Measurements from ENCODE around the gene ATP6V1C2.

Gene ATP6V1C2

GRCh38 chr2:10831400-10831985, 110.1 kb downstream of the ATP6V1C2 start:
- 64% methylated on average over 16 of the region's 16 CpGs for WGBS
- peaks cover 39 to 65% of the 10 kb centered on the region in 2 experiments for H3K27me3 ChIP-seq (ENCODE audit: control insufficient read depth in 1 of 2, insufficient read depth in 1 of 2, low read length in 2 of 2)

GRCh38 chr2:10832203-10832936, 110.9 kb downstream of the ATP6V1C2 start:
- H3K9ac ChIP-seq (ENCODE audit: low read length): no peak overlapping the region
- H3K79me1 ChIP-seq (replicated peaks; ENCODE audit: low read length, poor library complexity, severe bottlenecking): no peaks in the 10 kb centered on the region
- 21% methylated on average over 24 of the region's 30 CpGs for WGBS
- no peaks in the 10 kb centered on the region for H3K9me3 ChIP-seq (ENCODE audit: control insufficient read depth, low read length)
- H3K4me1 ChIP-seq (ENCODE audit: control insufficient read depth, insufficient read depth, low read depth, low read length): peaks cover 12% of the 10 kb centered on the region
- peak overlapping the region; percentile 8 for H2BK120ac ChIP-seq (ENCODE audit: low read depth, low read length)
- H2BK12ac ChIP-seq (ENCODE audit: low read length in 2 of 2): no peak overlapping the region
- no peak overlapping the region for H4K8ac ChIP-seq (ENCODE audit: low read length)
- H2BK15ac ChIP-seq (ENCODE audit: low read depth, poor library complexity, severe bottlenecking): no peak overlapping the region
- no peak overlapping the region for H4K91ac ChIP-seq (ENCODE audit: low read length)
- no peak overlapping the region for H2AK5ac ChIP-seq (ENCODE audit: low read length, severe bottlenecking)
- H3K27me3 ChIP-seq (ENCODE audit: control insufficient read depth in 1 of 2, insufficient read depth in 1 of 2, low read length in 2 of 2): peaks cover 42 to 70% of the 10 kb centered on the region in 2 experiments
- no peaks in the 10 kb centered on the region for H3K36me3 ChIP-seq (ENCODE audit: control insufficient read depth in 1 of 2, insufficient read depth in 2 of 2, low read depth in 1 of 2, low read length in 2 of 2)
- no peak overlapping the region for H3K18ac ChIP-seq (ENCODE audit: low read depth in 1 of 2, low read length in 2 of 2)
- no peak overlapping the region for H3K4me3 ChIP-seq (ENCODE audit: insufficient read depth in 1 of 2, low read depth in 1 of 2, low read length in 2 of 2)
- no peak overlapping the region for H3K4ac ChIP-seq (ENCODE audit: low read depth in 1 of 2, low read length in 2 of 2)
- H3K27ac ChIP-seq (ENCODE audit: low read length, poor library complexity, severe bottlenecking): no peak overlapping the region
- H3K23ac ChIP-seq (ENCODE audit: low read length in 2 of 2): no peak overlapping the region
- peak; percentile 75 for DNase-seq
- H3K14ac ChIP-seq (ENCODE audit: low read length in 2 of 2): no peak overlapping the region
- H2BK5ac ChIP-seq (ENCODE audit: low read depth, low read length, poor library complexity, severe bottlenecking): no peak overlapping the region
- peak overlapping the region; percentile 18 for H3K4me2 ChIP-seq (ENCODE audit: low read length, poor library complexity, severe bottlenecking)
- no peak overlapping the region for H2AFZ ChIP-seq (ENCODE audit: low read depth, low read length)

More at GRCh38 chr2:10831400-10831985, 110.1 kb downstream of the ATP6V1C2 start:
- no peak overlapping the region for H3K23ac ChIP-seq (ENCODE audit: low read length in 2 of 2)
- H2AFZ ChIP-seq (ENCODE audit: low read depth, low read length): no peak overlapping the region
- no peak overlapping the region for H2BK5ac ChIP-seq (ENCODE audit: low read depth, low read length, poor library complexity, severe bottlenecking)
- peak overlapping the region in 1 of 2 experiments; percentile 42 for H3K18ac ChIP-seq (ENCODE audit: low read depth in 1 of 2, low read length in 2 of 2)
- H2BK12ac ChIP-seq (ENCODE audit: low read length in 2 of 2): peak overlapping the region in 1 of 2 experiments; percentile 35
- H3K4ac ChIP-seq (ENCODE audit: low read depth in 1 of 2, low read length in 2 of 2): no peak overlapping the region
- H2AK5ac ChIP-seq (ENCODE audit: low read length, severe bottlenecking): no peak overlapping the region
- no peak overlapping the region for H3K14ac ChIP-seq (ENCODE audit: low read length in 2 of 2)
- H4K91ac ChIP-seq (ENCODE audit: low read length): no peak overlapping the region
- H3K79me1 ChIP-seq (replicated peaks; ENCODE audit: low read length, poor library complexity, severe bottlenecking): no peaks in the 10 kb centered on the region
- H3K9ac ChIP-seq (ENCODE audit: low read length): no peak overlapping the region
- H2BK15ac ChIP-seq (ENCODE audit: low read depth, poor library complexity, severe bottlenecking): no peak overlapping the region
- H3K36me3 ChIP-seq (ENCODE audit: control insufficient read depth in 1 of 2, insufficient read depth in 2 of 2, low read depth in 1 of 2, low read length in 2 of 2): no peaks in the 10 kb centered on the region
- H2BK120ac ChIP-seq (ENCODE audit: low read depth, low read length): no peak overlapping the region
- H3K4me1 ChIP-seq (ENCODE audit: control insufficient read depth, insufficient read depth, low read depth, low read length): peaks cover 12% of the 10 kb centered on the region
- no peak overlapping the region for H3K27ac ChIP-seq (ENCODE audit: low read length, poor library complexity, severe bottlenecking)
- H3K4me2 ChIP-seq (ENCODE audit: low read length, poor library complexity, severe bottlenecking): no peak overlapping the region
- DNase-seq: no peak
- H3K4me3 ChIP-seq (ENCODE audit: insufficient read depth in 1 of 2, low read depth in 1 of 2, low read length in 2 of 2): no peak overlapping the region
- no peak overlapping the region for H4K8ac ChIP-seq (ENCODE audit: low read length)
- H3K9me3 ChIP-seq (ENCODE audit: control insufficient read depth, low read length): no peaks in the 10 kb centered on the region

GRCh38 chr2:10833021-10833420, 111.6 kb downstream of the ATP6V1C2 start:
- Histone ChIP-seq H2BK12ac (ENCODE audit: low read length in 2 of 2) (no peak overlapping the region), H4K8ac (ENCODE audit: low read length) (no peak overlapping the region), H2AFZ (ENCODE audit: low read depth, low read length) (no peak overlapping the region), H3K14ac (ENCODE audit: low read length in 2 of 2) (no peak overlapping the region), H2BK120ac (ENCODE audit: low read depth, low read length) (no peak overlapping the region), H4K91ac (ENCODE audit: low read length) (no peak overlapping the region), H2BK15ac (ENCODE audit: low read depth, poor library complexity, severe bottlenecking) (no peak overlapping the region), H2BK5ac (ENCODE audit: low read depth, low read length, poor library complexity, severe bottlenecking) (no peak overlapping the region), H3K4me2 (ENCODE audit: low read length, poor library complexity, severe bottlenecking) (no peak overlapping the region), H3K4ac (ENCODE audit: low read depth in 1 of 2, low read length in 2 of 2) (no peak overlapping the region), H3K79me1 (replicated peaks; ENCODE audit: low read length, poor library complexity, severe bottlenecking) (no peaks in the 10 kb centered on the region), H3K4me3 (ENCODE audit: insufficient read depth in 1 of 2, low read depth in 1 of 2, low read length in 2 of 2) (no peak overlapping the region), H3K18ac (ENCODE audit: low read depth in 1 of 2, low read length in 2 of 2) (no peak overlapping the region), H2AK5ac (ENCODE audit: low read length, severe bottlenecking) (no peak overlapping the region), H3K4me1 (ENCODE audit: control insufficient read depth, insufficient read depth, low read depth, low read length) (peaks cover 12% of the 10 kb centered on the region), H3K27ac (ENCODE audit: low read length, poor library complexity, severe bottlenecking) (no peak overlapping the region), H3K27me3 (ENCODE audit: control insufficient read depth in 1 of 2, insufficient read depth in 1 of 2, low read length in 2 of 2) (peaks cover 46 to 74% of the 10 kb centered on the region in 2 experiments), H3K23ac (ENCODE audit: low read length in 2 of 2) (no peak overlapping the region), H3K9me3 (ENCODE audit: control insufficient read depth, low read length) (no peaks in the 10 kb centered on the region), H3K9ac (ENCODE audit: low read length) (no peak overlapping the region), H3K36me3 (ENCODE audit: control insufficient read depth in 1 of 2, insufficient read depth in 2 of 2, low read depth in 1 of 2, low read length in 2 of 2) (no peaks in the 10 kb centered on the region)
- WGBS: 77% methylated on average over 10 of the region's 10 CpGs
- DNase-seq: no peak

- H3K4me3 ChIP-seq (ENCODE audit: insufficient read depth in 1 of 2, low read depth in 1 of 2, low read length in 2 of 2): no peak overlapping the region
- H2BK12ac ChIP-seq (ENCODE audit: low read length in 2 of 2): peak overlapping the region in 1 of 2 experiments; percentile 58
- peak overlapping the region; percentile 59 for H4K91ac ChIP-seq (ENCODE audit: low read length)
- H3K36me3 ChIP-seq (ENCODE audit: control insufficient read depth in 1 of 2, insufficient read depth in 2 of 2, low read depth in 1 of 2, low read length in 2 of 2): no peaks in the 10 kb centered on the region
- WGBS: 68% methylated on average over 7 of the region's 8 CpGs
- H3K23ac ChIP-seq (ENCODE audit: low read length in 2 of 2): no peak overlapping the region
- no peak overlapping the region for H2AK5ac ChIP-seq (ENCODE audit: low read length, severe bottlenecking)
- no peaks in the 10 kb centered on the region for H3K9me3 ChIP-seq (ENCODE audit: control insufficient read depth, low read length)
- H2AFZ ChIP-seq (ENCODE audit: low read depth, low read length): no peak overlapping the region
- no peak overlapping the region for H4K8ac ChIP-seq (ENCODE audit: low read length)
- peak overlapping the region in 1 of 2 experiments; percentile 69 for H3K14ac ChIP-seq (ENCODE audit: low read length in 2 of 2)
- peaks cover 12% of the 10 kb centered on the region for H3K4me1 ChIP-seq (ENCODE audit: control insufficient read depth, insufficient read depth, low read depth, low read length)
- no peak overlapping the region for H3K4me2 ChIP-seq (ENCODE audit: low read length, poor library complexity, severe bottlenecking)
- no peak overlapping the region for H3K9ac ChIP-seq (ENCODE audit: low read length)
- no peak overlapping the region for H2BK15ac ChIP-seq (ENCODE audit: low read depth, poor library complexity, severe bottlenecking)
- peaks cover 45 to 74% of the 10 kb centered on the region in 2 experiments for H3K27me3 ChIP-seq (ENCODE audit: control insufficient read depth in 1 of 2, insufficient read depth in 1 of 2, low read length in 2 of 2)
- H3K4ac ChIP-seq (ENCODE audit: low read depth in 1 of 2, low read length in 2 of 2): no peak overlapping the region
- no peak overlapping the region for H3K18ac ChIP-seq (ENCODE audit: low read depth in 1 of 2, low read length in 2 of 2)
- H2BK120ac ChIP-seq (ENCODE audit: low read depth, low read length): no peak overlapping the region
- H3K79me1 ChIP-seq (replicated peaks; ENCODE audit: low read length, poor library complexity, severe bottlenecking): no peaks in the 10 kb centered on the region
- no peak overlapping the region for H2BK5ac ChIP-seq (ENCODE audit: low read depth, low read length, poor library complexity, severe bottlenecking)
- DNase-seq: no peak
- H3K27ac ChIP-seq (ENCODE audit: low read length, poor library complexity, severe bottlenecking): no peak overlapping the region
Observed at GRCh38 chr2:10834068-10834655, 112.7 kb downstream of the ATP6V1C2 start.
